ENCODE measurements around the gene KLF18. TPM values are rescaled to one million over a fixed set of nuclear protein-coding genes. Genes with fewer than 3 reads are reported as not detected.

KLF18 gene
- total RNA-seq, 1 experiment from 2014 or later, result not detected

DNA sequence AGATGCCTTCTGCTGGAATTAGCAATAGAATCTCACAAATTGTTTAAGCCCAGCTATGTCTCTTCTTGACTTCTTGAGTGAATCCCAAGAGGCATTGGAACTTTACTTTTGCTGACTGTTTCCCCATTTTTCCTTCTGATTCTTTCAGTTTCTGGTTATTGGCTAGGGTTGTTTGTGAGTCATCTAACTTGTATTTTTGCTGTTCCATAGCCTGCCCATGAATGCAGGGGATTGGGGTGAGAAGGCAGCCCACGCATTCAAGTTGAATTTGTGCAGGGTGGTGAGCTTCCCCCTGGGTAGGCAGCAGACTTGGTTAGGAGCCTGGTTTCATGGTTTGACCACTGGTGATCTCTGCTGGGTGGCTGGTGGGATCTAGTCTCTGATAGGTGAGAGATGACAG lies 33.2 kb downstream of the KLF18 start:
- POLR2A ChIA-PET (ENCODE audit: low non-redundant PET), result no interaction called here
- H3K27ac ChIP-seq (ENCODE audit: low read depth, low read length, poor library complexity, severe bottlenecking), result no peak overlapping the region
- no peaks in the 10 kb centered on the region for H3K9me3 ChIP-seq (ENCODE audit: low read depth, low read length, poor library complexity, severe bottlenecking)
- no peaks in the 10 kb centered on the region for H3K36me3 ChIP-seq (ENCODE audit: insufficient read depth, low read length, poor library complexity, severe bottlenecking)
- intact Hi-C loops (cut with micrococcal nuclease; ENCODE audit: unreplicated experiment), result loop anchor here (10.0 kb wide), 1 partner anchor 97 kb away; no protein-coding TSS in a partner anchor
- CTCF ChIA-PET, result interaction anchor here (0.6 kb wide), 1 partner anchor 242 kb away, joined by 5 read pairs; no protein-coding TSS in a partner anchor
- no peak overlapping the region for H3K4me3 ChIP-seq (ENCODE audit: low read depth, low read length, poor library complexity, severe bottlenecking)
- no TSS peak for BruUV-seq (replicated peaks)
- no peaks in the 10 kb centered on the region for H3K4me1 ChIP-seq (ENCODE audit: insufficient read depth, low read length, poor library complexity, severe bottlenecking)
- no peak for TF ChIP-seq CTCF (conservative IDR thresholded peaks at IDR 0.05; ENCODE audit: low read depth, low read length)
- TF ChIP-seq EZH2 (IDR thresholded peaks at IDR 0.05; ENCODE audit: borderline replicate concordance, low read depth, low read length, poor library complexity, severe bottlenecking), result no peak
- H3K27me3 ChIP-seq (replicated peaks; ENCODE audit: insufficient read depth, low read depth, low read length, poor library complexity), result peaks cover 14% of the 10 kb centered on the region
- no peak for DNase-seq (ENCODE audit: low spot score)

GRCh38 chr1:44105810-44106209 lies 35.6 kb downstream of the KLF18 start:
- ChIA-PET POLR2A (ENCODE audit: low non-redundant PET) (no interaction called here), CTCF (no interaction called here)
- Histone ChIP-seq H3K9me3 (ENCODE audit: low read depth, low read length, poor library complexity, severe bottlenecking) (no peaks in the 10 kb centered on the region), H3K27me3 (replicated peaks; ENCODE audit: insufficient read depth, low read depth, low read length, poor library complexity) (peaks cover 14% of the 10 kb centered on the region), H3K36me3 (ENCODE audit: insufficient read depth, low read length, poor library complexity, severe bottlenecking) (no peaks in the 10 kb centered on the region), H3K4me3 (ENCODE audit: low read depth, low read length, poor library complexity, severe bottlenecking) (no peak overlapping the region), H3K4me1 (ENCODE audit: insufficient read depth, low read length, poor library complexity, severe bottlenecking) (no peaks in the 10 kb centered on the region), H3K27ac (ENCODE audit: low read depth, low read length, poor library complexity, severe bottlenecking) (no peak overlapping the region)
- TF ChIP-seq EZH2 (IDR thresholded peaks at IDR 0.05; ENCODE audit: borderline replicate concordance, low read depth, low read length, poor library complexity, severe bottlenecking) (no peak), CTCF (conservative IDR thresholded peaks at IDR 0.05; ENCODE audit: low read depth, low read length) (no peak)
- no peak for DNase-seq (ENCODE audit: low spot score)
- no TSS peak for BruUV-seq (replicated peaks)
- intact Hi-C loops (cut with micrococcal nuclease; ENCODE audit: unreplicated experiment), result loop anchor here (10.0 kb wide), 1 partner anchor 99 kb away; no protein-coding TSS in a partner anchor

DNA sequence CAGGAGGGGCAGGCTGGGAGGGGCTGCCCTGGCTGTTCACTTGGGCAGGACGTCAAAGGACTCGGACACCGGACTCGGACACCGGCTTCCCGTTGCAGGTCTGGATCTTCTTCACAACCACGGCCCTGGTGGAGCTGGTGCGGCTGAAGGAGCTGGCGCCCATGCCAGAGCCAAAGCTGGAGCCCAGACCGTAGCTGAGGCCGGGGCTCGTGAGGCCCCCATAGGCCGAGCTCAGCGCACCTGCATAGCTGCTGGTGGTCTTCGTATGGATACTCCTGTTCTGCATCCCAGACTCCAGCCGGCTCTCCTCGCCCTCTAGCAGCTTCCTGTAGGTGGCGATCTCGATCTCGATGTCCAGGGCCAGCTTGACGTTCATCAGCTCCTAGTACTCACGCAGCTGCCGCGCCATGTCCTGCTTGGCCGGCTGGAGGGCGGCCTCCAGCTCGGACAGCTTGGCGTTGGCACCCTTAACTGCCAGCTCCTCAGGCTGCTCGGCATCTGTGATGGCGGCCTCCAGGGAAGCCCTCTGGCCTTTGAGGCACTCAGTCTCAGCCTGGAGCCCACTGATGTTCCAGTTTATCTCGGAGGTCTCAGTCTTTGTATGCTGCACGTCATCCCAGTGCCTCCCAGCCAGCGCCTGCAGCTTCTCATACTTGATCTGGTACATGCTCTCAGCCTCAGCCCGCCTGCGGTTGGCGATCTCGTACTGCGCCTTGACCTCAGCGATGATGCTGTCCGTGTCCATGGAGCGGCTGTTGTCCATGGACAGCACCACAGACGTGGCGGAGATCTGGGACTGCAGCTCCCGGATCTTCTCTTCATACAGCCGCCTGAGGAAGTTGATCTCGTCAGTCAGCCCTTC lies 37.9 kb downstream of the KLF18 start:
- no peak overlapping the region for H3K4me3 ChIP-seq (ENCODE audit: low read depth, low read length, poor library complexity, severe bottlenecking)
- BruUV-seq (replicated peaks), result no TSS peak
- no peak for DNase-seq (ENCODE audit: low spot score)
- no peak overlapping the region for H3K27ac ChIP-seq (ENCODE audit: low read depth, low read length, poor library complexity, severe bottlenecking)
- no peaks in the 10 kb centered on the region for H3K4me1 ChIP-seq (ENCODE audit: insufficient read depth, low read length, poor library complexity, severe bottlenecking)
- H3K9me3 ChIP-seq (ENCODE audit: low read depth, low read length, poor library complexity, severe bottlenecking), result no peaks in the 10 kb centered on the region
- peaks cover 14% of the 10 kb centered on the region for H3K27me3 ChIP-seq (replicated peaks; ENCODE audit: insufficient read depth, low read depth, low read length, poor library complexity)
- POLR2A ChIA-PET (ENCODE audit: low non-redundant PET), result no interaction called here
- intact Hi-C loops (cut with micrococcal nuclease; ENCODE audit: unreplicated experiment), result loop anchor here (10.0 kb wide), 1 partner anchor 101 kb away; no protein-coding TSS in a partner anchor
- H3K36me3 ChIP-seq (ENCODE audit: insufficient read depth, low read length, poor library complexity, severe bottlenecking), result no peaks in the 10 kb centered on the region
- CTCF ChIA-PET, result no interaction called here
- TF ChIP-seq EZH2 (IDR thresholded peaks at IDR 0.05; ENCODE audit: borderline replicate concordance, low read depth, low read length, poor library complexity, severe bottlenecking) (no peak), CTCF (conservative IDR thresholded peaks at IDR 0.05; ENCODE audit: low read depth, low read length) (0 out of 2 replicates have a peak, but pooled peaks have one; percentile 27)

Measured in A673 (cell line).